CD4-positive, alpha-beta T cell treated with Interleukin-4 for 1 hour (primary cell): ENCODE measurements around the gene BMPER.
A peak's percentile ranks its signal among the peaks of the same experiment; 100 is the strongest.

Experiments used
- DNase-seq, 2 donors: peaks; one replicate each; pipeline ENCODE4 v3.0.0-alpha.2; 2020 to 2022

BMPER gene

DNA sequence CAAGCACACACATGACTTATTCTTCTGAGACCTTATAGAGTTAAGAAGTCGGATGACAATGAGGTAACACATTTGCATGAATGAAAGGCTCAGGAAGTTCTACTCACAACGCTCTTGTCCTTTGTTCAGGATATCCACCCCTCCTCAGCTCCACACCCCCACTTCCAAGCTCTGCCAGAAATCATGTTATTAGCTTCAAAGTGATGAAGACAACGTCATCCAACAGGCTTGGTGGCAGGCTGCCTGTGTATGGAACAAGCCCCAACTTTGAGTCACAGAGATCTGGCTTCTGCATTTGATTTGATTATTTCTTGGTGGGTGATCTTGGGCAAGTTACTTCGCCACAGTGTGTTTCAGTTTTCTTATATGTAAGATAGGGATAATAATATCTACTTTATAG lies 12.4 kb upstream of the BMPER start:
- DNase-seq, result no peak

- no peak for DNase-seq
Measured at GRCh38 chr7:33893377-33893776, 12.0 kb upstream of the BMPER start.

DNA sequence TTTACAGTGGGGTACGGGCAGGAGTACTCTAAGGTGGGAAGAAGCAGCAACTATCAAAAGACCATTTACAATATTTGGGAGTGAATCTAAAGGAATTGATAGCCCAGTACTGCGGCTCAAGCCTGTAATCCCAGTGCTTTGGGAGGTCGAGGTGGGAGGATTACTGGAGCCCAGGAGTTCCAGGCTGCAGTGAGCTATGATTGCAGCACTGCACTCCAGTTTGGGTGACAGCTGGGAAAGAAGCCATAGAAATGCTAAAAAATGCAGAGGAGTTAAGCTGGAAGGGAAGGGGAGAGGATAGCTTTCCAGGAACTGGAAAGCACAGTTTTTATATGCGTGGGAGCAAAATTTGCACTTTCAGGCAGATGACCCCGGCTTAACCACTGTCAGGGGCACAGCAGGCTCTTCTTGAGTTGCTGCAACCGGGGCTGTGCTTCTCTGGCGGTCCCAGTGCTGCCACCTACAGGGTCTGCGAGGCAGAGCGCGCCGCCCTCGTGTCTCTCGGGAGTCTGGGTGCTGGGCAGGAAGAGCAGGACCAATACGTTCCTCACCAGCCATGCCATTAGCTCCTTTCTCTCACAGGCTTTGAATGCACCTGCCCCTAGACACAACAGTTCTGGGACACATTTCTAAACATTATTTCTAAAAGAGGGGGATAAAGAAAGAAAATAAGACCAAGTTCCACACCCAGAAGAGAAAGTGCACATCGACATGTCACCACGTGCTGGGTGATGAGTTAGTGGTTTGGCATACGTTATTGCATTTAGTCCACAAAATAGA lies 10.1 kb upstream of the BMPER start:
- peak; percentile 56 to 57 for DNase-seq

GRCh38 chr7:33900501-33900900 lies 4.8 kb upstream of the BMPER start:
- no peak for DNase-seq

GRCh38 chr7:33901199-33901598 lies 4.1 kb upstream of the BMPER start:
- DNase-seq, result no peak

- DNase-seq, result no peak
Measured at GRCh38 chr7:33901847-33902246, 3.5 kb upstream of the BMPER start.

- DNase-seq, result no peak
Measured at GRCh38 chr7:33902746-33903145, 2.6 kb upstream of the BMPER start.

- DNase-seq, result no peak
Measured at GRCh38 chr7:33903791-33904680, 1.3 kb upstream of the BMPER start.

GRCh38 chr7:33904681-33905388 lies 504 bp upstream of the BMPER start:
- no peak for DNase-seq

- no peak for DNase-seq
Measured at GRCh38 chr7:33906697-33907096, 1.4 kb downstream of the BMPER start.

GRCh38 chr7:33907625-33908024 lies 2.3 kb downstream of the BMPER start:
- no peak for DNase-seq

DNA sequence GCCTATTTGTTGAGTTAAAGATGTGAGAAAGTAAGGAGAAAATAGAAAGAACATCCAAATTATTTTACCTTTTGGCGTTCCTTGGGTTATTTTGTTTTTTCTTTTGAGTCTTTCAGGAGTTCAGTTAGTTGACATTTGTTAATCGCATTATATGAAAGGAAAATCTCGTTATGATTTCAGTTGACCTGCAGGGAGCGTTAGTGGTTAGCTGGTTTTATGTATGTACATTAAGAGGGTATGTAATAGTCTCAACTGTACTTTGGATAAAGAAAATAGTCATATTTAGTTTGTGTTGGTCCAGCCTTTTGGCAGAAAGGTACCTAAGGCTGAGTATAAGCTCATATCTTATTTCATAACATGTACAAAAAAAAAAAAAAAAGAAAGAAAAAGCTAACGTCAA lies 4.0 kb downstream of the BMPER start:
- no peak for DNase-seq

- no peak for DNase-seq
Measured at GRCh38 chr7:33909755-33910154, 4.4 kb downstream of the BMPER start.

GRCh38 chr7:33910756-33911155 lies 5.4 kb downstream of the BMPER start:
- DNase-seq, result no peak

DNA sequence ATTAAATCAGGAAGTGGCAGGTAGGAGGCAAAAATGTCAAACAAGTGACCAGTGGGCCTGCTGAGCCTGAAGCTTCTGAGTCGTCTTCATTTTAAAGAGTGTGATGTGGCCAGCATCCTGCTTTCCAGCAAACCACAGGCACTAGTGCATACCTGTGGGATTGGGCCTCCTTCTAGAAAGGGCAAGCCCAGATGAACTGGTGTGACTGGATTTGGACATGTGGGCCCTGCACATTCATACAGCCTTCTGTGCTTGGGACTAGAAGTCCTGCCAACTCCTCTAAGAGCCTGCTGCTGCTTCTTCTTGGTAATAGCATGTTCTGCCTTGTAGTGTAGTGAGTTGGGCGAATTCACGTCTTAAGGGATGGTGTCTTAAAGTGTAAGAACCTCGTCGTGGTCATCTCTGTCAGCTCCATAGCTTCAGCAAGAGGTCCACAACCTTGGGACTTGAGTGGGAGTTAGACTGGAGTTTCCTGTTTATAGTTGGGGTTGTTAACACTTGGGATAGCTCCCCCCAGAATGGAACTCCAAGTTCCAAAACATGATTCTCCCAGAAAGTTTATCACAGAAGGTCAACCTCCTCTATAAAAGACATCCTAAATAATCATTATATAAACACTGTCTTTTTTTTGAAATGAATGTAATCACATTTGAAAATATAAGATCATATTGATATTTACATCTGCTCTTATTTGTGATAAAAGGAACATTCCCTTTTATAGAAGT lies 11.2 kb downstream of the BMPER start:
- no peak for DNase-seq

DNA sequence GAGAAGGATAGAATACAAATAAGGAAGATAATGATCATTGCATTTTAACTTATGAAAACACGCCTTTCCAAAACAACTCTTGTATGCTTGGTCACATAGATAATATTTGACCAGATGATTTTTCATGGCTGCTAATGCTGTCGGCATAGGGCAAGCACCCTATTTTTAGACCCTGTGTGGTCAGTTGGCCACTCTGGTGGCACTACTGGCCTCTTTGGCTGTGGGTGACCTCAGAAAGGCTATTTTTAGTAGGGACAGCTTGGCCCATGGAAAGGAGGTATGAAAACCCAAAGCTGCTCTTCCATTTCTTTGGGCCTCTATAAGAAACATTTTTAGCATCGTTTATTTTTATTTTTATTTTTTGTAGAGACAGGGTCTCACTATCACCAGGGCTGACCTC lies 12.3 kb downstream of the BMPER start:
- DNase-seq, result no peak

- DNase-seq, result no peak
Measured at GRCh38 chr7:33918438-33919143, 13.3 kb downstream of the BMPER start.

DNA sequence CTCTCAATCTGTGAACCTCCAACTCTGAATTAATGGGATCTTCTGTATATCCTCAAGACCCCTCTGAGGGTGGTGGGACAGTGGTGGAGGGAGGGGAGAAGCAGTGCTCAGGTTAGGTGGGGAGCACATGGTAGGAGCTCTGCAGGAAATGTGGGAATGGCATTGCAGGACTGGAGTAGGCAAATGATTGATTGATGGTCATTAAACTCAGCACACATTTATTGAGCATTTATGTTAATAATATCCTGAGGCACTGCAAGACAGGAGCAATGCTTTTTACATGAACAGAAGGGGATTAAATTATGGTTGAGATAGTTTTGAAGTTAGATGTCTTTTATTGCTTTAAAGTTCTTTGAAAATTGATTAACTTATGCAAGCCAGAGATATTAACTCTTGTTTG lies 14.1 kb downstream of the BMPER start:
- no peak for DNase-seq

DNA sequence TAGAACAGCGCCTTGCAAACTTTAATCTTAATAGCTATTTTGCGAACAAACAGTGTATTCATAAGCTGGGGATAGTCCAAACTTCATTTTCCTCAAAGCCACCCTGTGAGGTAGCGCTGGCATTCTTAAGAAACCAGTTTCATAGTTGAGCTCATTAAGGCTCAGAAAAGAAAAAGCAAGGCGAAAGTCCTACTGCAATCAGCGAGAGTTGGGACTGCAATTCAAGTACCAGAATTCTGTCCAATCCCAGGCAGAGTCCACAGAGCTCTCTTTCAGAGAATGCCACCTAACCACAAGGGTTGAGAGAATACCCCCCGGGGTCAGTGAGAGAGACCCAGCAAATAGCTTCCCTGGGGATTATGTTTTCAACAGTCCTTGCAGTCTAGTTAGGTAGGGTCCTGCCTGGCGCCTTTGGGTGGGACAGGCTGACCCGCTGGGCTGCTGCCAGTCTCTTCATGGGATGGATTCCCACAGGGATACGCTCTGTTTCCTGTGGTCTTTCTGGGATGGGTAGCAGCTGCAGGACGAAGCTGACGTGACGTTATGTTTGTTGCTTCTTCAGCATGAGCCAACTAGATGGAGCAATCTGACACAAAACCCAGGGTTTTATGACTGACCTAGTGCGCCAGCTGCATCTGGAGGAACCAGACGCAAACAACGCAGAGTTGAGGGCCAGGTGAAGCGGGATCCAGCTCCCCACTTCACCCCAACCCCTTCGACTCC lies 16.0 kb downstream of the BMPER start:
- no peak for DNase-seq

DNA sequence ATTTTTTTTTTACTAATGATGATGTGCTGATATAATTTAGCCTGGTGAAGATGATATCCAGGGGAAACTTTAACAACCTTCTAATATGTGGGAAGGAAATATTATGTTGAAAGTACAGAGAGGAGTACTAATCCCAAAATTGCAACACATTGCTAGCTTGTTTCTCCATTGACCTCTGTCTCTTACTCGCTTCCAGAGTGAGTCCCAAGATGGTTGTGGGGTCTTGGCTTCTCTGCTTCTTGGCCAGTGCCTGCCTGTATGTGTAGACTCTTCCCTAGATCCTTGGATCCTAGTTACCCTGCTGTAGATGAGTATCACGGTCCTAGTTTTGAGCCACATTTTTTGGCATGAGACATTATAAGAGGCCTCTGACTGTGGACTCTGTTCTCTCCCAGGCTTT lies 17.5 kb downstream of the BMPER start:
- no peak for DNase-seq

GRCh38 chr7:33923440-33924229 lies 18.3 kb downstream of the BMPER start:
- no peak for DNase-seq
